OCI-LY7 (cell line): Measurements from ENCODE around the gene OLFM1. TPM values are rescaled to one million over a fixed set of nuclear protein-coding genes. Genes with fewer than 3 reads are reported as not detected.

Source experiments
- BruUV-seq: library from RNA; stranded (reverse); fragments of 400-500 nt; replicated peaks from 2 replicates; lab custom pipeline; 2021; lab: Mats Ljungman, UMichigan
- CTCF ChIA-PET: fragments of 300-600 bp; sonication (Branson Sonifier 250); formaldehyde crosslinking; loops from one replicate; lab custom pipeline; 2022; ENCODE audit warnings: antibody characterized with exemption; ENCODE audit not compliant: unreplicated experiment; lab: Charles Lee
- POLR2A ChIA-PET: fragments of 300-600 bp; sonication (Branson Sonifier 250); formaldehyde crosslinking; loops from one replicate; lab custom pipeline; 2022; ENCODE audit warnings: antibody characterized with exemption; lab: Charles Lee
- DNase-seq: peaks from one replicate; pipeline ENCODE4 v3.0.0-alpha.2; 2015; ENCODE audit warnings: low spot score
- H2AFZ ChIP-seq: fragments of 200-600 bp; sonication (generic), shearing (Covaris generic); 2 replicates; pipeline ENCODE4 v1.6.1; 2014; ENCODE audit warnings: mild to moderate bottlenecking, antibody characterized with exemption, low read length, moderate library complexity
- H3K27ac ChIP-seq: fragments of 200-600 bp; sonication (generic); 2 replicates; pipeline ENCODE4 v1.5.1; 2014; ENCODE audit warnings: mixed run types, low read depth, mild to moderate bottlenecking, moderate library complexity, low read length, inconsistent platforms; ENCODE audit not compliant: poor library complexity, severe bottlenecking
- H3K36me3 ChIP-seq: fragments of 200-600 bp; sonication (generic); 2 replicates; pipeline ENCODE4 v1.6.1; 2014; ENCODE audit warnings: mild to moderate bottlenecking, antibody characterized with exemption, low read length, moderate library complexity, mixed read lengths; ENCODE audit not compliant: insufficient read depth
- H3K4me1 ChIP-seq: fragments of 200-600 bp; sonication (generic); 2 replicates; pipeline ENCODE4 v1.5.1; 2014; ENCODE audit warnings: mild to moderate bottlenecking, low read length; ENCODE audit not compliant: insufficient read depth, poor library complexity, severe bottlenecking
- H3K4me2 ChIP-seq: fragments of 200-600 bp; sonication (generic); 2 replicates; pipeline ENCODE4 v1.6.1; 2014; ENCODE audit warnings: mild to moderate bottlenecking, low read length
- H3K4me3 ChIP-seq: fragments of 200-600 bp; sonication (generic); 2 replicates; pipeline ENCODE4 v1.5.1; 2014; ENCODE audit warnings: mild to moderate bottlenecking, low read depth, low read length; ENCODE audit not compliant: poor library complexity, severe bottlenecking
- H3K79me2 ChIP-seq: fragments of 200-600 bp; sonication (generic); 2 replicates; pipeline ENCODE4 v1.6.1; 2016; ENCODE audit warnings: low read depth, mild to moderate bottlenecking, low read length, moderate library complexity, mixed read lengths; ENCODE audit not compliant: insufficient read depth
- H3K9me2 ChIP-seq: fragments of 200-600 bp; sonication (generic); 2 replicates; pipeline ENCODE4 v1.6.1; 2016; ENCODE audit warnings: mild to moderate bottlenecking, low read length, mixed read lengths; ENCODE audit not compliant: insufficient read depth
- H3K9me3 ChIP-seq: fragments of 200-600 bp; sonication (generic); 2 replicates; pipeline ENCODE4 v1.6.1; 2014; ENCODE audit warnings: mild to moderate bottlenecking, mixed run types, low read length, mixed read lengths
- H4K20me1 ChIP-seq: fragments of 200-600 bp; sonication (generic); 2 replicates; pipeline ENCODE4 v1.6.1; 2014; ENCODE audit warnings: mild to moderate bottlenecking, antibody characterized with exemption, low read length, moderate library complexity, mixed read lengths; ENCODE audit not compliant: insufficient read depth
- CTCF ChIP-seq: fragments of 200-600 bp; sonication (generic); conservative IDR thresholded peaks from 2 replicates; pipeline ENCODE4 v1.5.1; 2014; ENCODE audit warnings: mild to moderate bottlenecking, antibody characterized with exemption, low read length, moderate library complexity, mixed read lengths
- EZH2phosphoT487 ChIP-seq: fragments of 200-600 bp; sonication (generic); IDR thresholded peaks from 2 replicates; pipeline ENCODE4 v1.6.1; 2018; ENCODE audit warnings: low read depth, borderline replicate concordance, mild to moderate bottlenecking, mixed run types, antibody characterized with exemption, low read length, moderate library complexity, mixed read lengths
- intact Hi-C: fragments of 100-400 bp; cut with micrococcal nuclease; formaldehyde crosslinking; loops from one replicate; pipeline ENCODE4 v1.10.0; 2022; ENCODE audit not compliant: unreplicated experiment
- total RNA-seq, 2 experiments: library from RNA; depleted of rRNA in 1 of 2; stranded (reverse); fragments of >200 nt in 1 of 2; shearing (Covaris generic) in 1 of 2; gene quantifications; 2 replicates each; pipeline ENCODE4 v1.2.3, GENCODE V29; 2014 to 2022

Gene OLFM1
- total RNA-seq, 2 experiments from 2014 or later, result not detected

DNA sequence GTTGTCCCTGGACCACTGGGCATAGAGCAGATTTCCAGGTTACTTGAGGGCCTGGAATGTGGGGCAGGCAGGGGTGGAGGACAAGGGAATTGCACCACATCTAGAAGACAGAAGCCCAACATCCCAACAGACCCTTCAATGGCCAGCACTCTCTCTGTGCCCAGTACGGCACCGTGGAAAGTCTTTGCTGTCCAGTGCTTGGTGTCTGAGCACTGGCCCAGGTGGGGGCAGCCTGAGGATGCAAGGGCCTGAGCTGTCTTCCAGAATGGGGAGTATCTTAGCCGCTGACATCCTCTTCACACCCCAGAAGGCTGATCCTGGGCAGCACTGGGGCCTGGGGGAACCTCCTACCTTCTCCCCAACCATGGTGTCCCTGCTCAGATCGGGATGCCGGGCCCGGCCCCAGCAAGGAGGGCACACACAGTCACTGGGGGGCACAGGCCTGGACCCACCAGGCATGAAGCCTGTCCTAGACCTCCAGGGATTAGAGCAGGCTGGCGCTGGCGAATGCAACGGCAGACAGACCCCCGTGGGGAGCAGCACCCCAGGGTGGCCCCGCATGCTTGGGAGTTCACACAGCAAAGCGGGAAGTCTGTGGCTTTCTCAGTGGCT, 40.6 kb upstream of the OLFM1 start:
- CTCF ChIA-PET, result no interaction called here
- H2AFZ ChIP-seq, result no peak overlapping the region
- no peaks in the 10 kb centered on the region for H3K9me2 ChIP-seq
- BruUV-seq, result no TSS peak
- no peak for DNase-seq
- H3K4me2 ChIP-seq, result no peak overlapping the region
- intact Hi-C loops, result no loop called here
- H3K4me3 ChIP-seq, result no peak overlapping the region
- H3K9me3 ChIP-seq, result no peaks in the 10 kb centered on the region
- POLR2A ChIA-PET, result interaction anchor here (0.6 kb wide), 1 partner anchor 480 kb away, joined by 4 read pairs; no protein-coding TSS in a partner anchor
- no peaks in the 10 kb centered on the region for H3K79me2 ChIP-seq
- no peaks in the 10 kb centered on the region for H3K4me1 ChIP-seq
- no peak overlapping the region for H3K27ac ChIP-seq
- no peaks in the 10 kb centered on the region for H4K20me1 ChIP-seq
- no peaks in the 10 kb centered on the region for H3K36me3 ChIP-seq
- TF ChIP-seq EZH2phosphoT487 (no peak), CTCF (no peak)

DNA sequence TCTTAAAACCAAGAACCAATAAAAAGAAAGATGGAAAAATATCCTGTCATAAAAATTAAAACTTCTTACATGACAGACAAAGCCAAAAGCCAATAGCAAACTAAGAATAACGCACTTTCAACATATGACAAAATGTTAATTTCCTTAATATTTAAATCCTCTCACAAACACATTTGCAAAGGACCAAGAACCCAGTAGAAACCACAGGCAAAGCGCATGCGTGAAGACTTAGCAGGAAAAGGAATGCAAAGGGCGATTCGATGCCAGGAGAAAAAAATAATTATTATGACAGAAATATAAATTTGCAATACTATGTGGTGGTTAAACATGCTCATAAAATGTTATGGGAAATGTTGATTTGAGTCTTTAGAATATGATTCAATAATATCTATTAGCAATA, 39.9 kb upstream of the OLFM1 start:
- ChIA-PET CTCF (no interaction called here), POLR2A (no interaction called here)
- Histone ChIP-seq H3K4me3 (no peak overlapping the region), H2AFZ (no peak overlapping the region), H3K4me1 (no peaks in the 10 kb centered on the region), H3K4me2 (no peak overlapping the region), H3K79me2 (no peaks in the 10 kb centered on the region), H3K9me2 (no peaks in the 10 kb centered on the region), H4K20me1 (no peaks in the 10 kb centered on the region), H3K27ac (no peak overlapping the region), H3K36me3 (no peaks in the 10 kb centered on the region), H3K9me3 (no peaks in the 10 kb centered on the region)
- BruUV-seq, result no TSS peak
- no peak for DNase-seq
- TF ChIP-seq EZH2phosphoT487 (no peak), CTCF (no peak)
- intact Hi-C loops, result no loop called here

- Histone ChIP-seq H2AFZ (no peak overlapping the region), H3K9me3 (no peaks in the 10 kb centered on the region), H3K9me2 (no peaks in the 10 kb centered on the region), H4K20me1 (no peaks in the 10 kb centered on the region), H3K4me1 (no peaks in the 10 kb centered on the region), H3K27ac (no peak overlapping the region), H3K4me3 (no peak overlapping the region), H3K79me2 (no peaks in the 10 kb centered on the region), H3K4me2 (no peak overlapping the region), H3K36me3 (no peaks in the 10 kb centered on the region)
- ChIA-PET POLR2A (no interaction called here), CTCF (no interaction called here)
- intact Hi-C loops, result no loop called here
- no TSS peak for BruUV-seq
- no peak for TF ChIP-seq CTCF
- TF ChIP-seq EZH2phosphoT487, result no peak
- no peak for DNase-seq
Observed at GRCh38 chr9:135048046-135048757, 39.3 kb upstream of the OLFM1 start.
